HFF-Myc (cell line): ENCODE data around the gene MID1.

Experiments
- DNase-seq: peaks from one replicate; pipeline ENCODE4 v3.0.0-alpha.2; 2011; ENCODE audit warnings: low read depth; ENCODE audit errors: extremely low read depth
- H3K4me3 ChIP-seq: replicated peaks from 2 replicates; pipeline ENCODE4 v1.5.1; 2011; ENCODE audit warnings: low read depth, mild to moderate bottlenecking, control low read depth, low read length
- CTCF ChIP-seq: IDR thresholded peaks from 2 replicates; pipeline ENCODE4 v1.5.1; 2012; ENCODE audit warnings: mild to moderate bottlenecking, low read depth, low read length, control low read depth; ENCODE audit errors: missing control alignments

The MID1 gene

DNA sequence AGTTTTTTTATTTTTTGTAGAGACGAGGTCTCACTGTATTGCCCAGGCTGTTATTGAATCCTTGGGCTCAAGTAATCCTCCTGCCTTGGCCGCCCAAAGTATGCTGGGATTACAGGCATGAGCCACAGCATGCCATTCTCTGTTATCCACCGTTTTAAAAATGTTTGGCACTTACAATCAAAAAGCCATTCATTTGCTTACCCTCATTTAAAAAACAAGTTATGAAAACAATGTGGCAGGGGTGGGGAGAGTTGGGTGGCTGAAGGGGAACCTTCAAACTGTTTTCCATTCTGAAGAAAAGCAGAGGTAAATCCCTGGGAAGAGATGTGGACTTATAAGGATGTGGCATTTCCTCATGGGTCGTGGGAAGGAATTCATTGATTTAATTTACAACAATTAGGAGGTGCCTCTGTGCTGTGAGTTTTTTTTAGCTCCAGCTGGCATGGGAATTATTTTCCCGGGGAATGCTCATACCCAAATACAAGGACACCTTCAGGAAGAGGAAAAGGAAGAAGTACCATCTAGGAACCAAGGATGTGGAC lies 103.5 kb downstream of the MID1 start:
- TF ChIP-seq CTCF, result no peak

GRCh38 chrX:10514891-10515290 lies 105.5 kb downstream of the MID1 start:
- TF ChIP-seq CTCF, result no peak
- no peak overlapping the region for H3K4me3 ChIP-seq
- no peak for DNase-seq

More for the DNA sequence above, 103.5 kb downstream of the MID1 start:
- no peak overlapping the region for H3K4me3 ChIP-seq
- no peak for DNase-seq

- TF ChIP-seq CTCF, result no peak
- DNase-seq, result no peak
- no peak overlapping the region for H3K4me3 ChIP-seq
Observed at GRCh38 chrX:10513974-10514373, 106.4 kb downstream of the MID1 start.

GRCh38 chrX:10512741-10513140 lies 107.6 kb downstream of the MID1 start:
- H3K4me3 ChIP-seq, result no peak overlapping the region
- DNase-seq, result no peak
- TF ChIP-seq CTCF, result no peak

DNA sequence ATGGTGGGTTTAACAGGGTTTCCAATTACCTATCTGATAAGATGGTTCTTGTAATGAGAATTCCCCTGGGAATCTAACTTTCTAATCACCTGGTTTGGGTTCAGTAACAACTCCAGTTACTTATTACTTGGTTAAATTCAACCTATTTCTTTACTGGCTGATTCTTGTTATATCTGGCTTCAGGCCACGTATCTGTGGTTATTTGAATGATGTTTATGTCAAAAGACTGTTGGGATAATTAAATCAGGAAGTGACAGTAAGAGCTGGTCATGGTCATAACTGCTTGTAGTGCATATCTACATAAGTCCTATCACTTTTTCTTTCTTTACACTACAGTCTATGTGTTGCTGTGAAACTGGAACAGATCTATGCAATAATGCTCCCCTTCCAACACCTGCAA lies 108.1 kb downstream of the MID1 start:
- TF ChIP-seq CTCF, result no peak
- no peak overlapping the region for H3K4me3 ChIP-seq
- DNase-seq, result no peak

- no peak for TF ChIP-seq CTCF
- no peak for DNase-seq
- H3K4me3 ChIP-seq, result no peak overlapping the region
Observed at GRCh38 chrX:10509397-10509796, 111.0 kb downstream of the MID1 start.

DNA sequence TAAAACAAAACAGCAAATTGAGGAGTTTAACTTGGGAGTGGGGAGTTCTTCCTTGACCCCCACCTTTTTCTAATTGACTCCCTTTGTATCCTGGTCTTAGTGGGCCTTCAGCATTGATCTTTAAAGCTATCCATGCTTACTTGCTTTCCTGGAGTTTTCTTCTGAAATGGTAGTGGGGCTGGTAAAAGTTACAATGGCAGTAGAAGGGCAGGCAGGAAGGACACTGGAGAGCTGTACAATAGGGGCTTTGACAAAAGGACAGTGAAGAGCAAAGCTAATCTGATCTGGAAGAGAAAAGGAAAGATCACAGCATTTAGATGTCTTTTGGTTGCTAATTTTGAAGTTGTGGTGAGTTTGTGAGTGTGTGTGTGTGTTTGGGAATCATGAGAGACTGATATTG lies 111.5 kb downstream of the MID1 start:
- no peak for TF ChIP-seq CTCF
- no peak for DNase-seq
- H3K4me3 ChIP-seq, result no peak overlapping the region
